ENCODE data around the gene SEC22C. TPM values are rescaled to one million over a fixed set of nuclear protein-coding genes. Genes with fewer than 3 reads are reported as not detected.
A peak's percentile ranks its signal among the peaks of the same experiment; 100 is the strongest.

Gene SEC22C
- total and polyA plus RNA-seq, 2 of the 13 experiments (the other 11 are each of a cell fraction or from before 2014, with no cell fraction given), result 20.0 to 40.0 TPM

- ATAC-seq, result no peak
- ChIA-PET CTCF (ENCODE audit: low intra/inter-chr PET ratio, low total read pairs) (no interaction called here), POLR2A (interaction anchor here (2.2 to 2.7 kb wide), 2 partner anchors 10 kb away, joined by 39 to 76 read pairs; partner anchors contain the start of genes NKTR and SEC22C)
- 64% methylated on average over 4 of the region's 4 CpGs for WGBS (ENCODE audit: low lambda C conversion rate)
- peaks cover 35% of the 10 kb centered on the region for H3K4me1 ChIP-seq (ENCODE audit: insufficient read depth, low read length)
- H3K9ac ChIP-seq (ENCODE audit: insufficient read depth, low read depth, low read length), result peak overlapping the region; percentile 79
- H3K9me3 ChIP-seq (ENCODE audit: low read length), result no peaks in the 10 kb centered on the region
- DNase-seq (ENCODE audit: low spot score), result no peak
- peak; percentile 35; the same call in 1 of the 2 replicates for TF ChIP-seq SAP130 (CRISPR knock-in tag; IDR thresholded peaks at IDR 0.05; ENCODE audit: low read depth)
- TF ChIP-seq CHD2 (IDR thresholded peaks at IDR 0.05; ENCODE audit: low read depth, low read length), result no peak
- peaks cover 0 to 14% of the 10 kb centered on the region in 2 experiments; a peak in 3 of 5 replicates for H3K36me3 ChIP-seq (replicated peaks in 1 of 2; ENCODE audit: control insufficient read depth in 1 of 2, insufficient read depth in 2 of 2, low read length in 2 of 2)
- H2AFZ ChIP-seq (ENCODE audit: low read length), result no peak overlapping the region
- in situ Hi-C loops (cut with HindIII; ENCODE audit: extremely low pct_ligation_motif_present, low pct_unique_long_range_greater_than_20kb), result no loop called here
- peak overlapping the region; percentile 80 to 85 (median 83) for H3K4me3 ChIP-seq (replicated peaks in 1 of 3; ENCODE audit: insufficient read depth in 1 of 3, low read depth in 2 of 3, low read length in 3 of 3)
- H3K79me2 ChIP-seq (ENCODE audit: insufficient read depth, low read length), result peaks cover 22% of the 10 kb centered on the region
- no peaks in the 10 kb centered on the region; a peak in 1 of 5 replicates for H3K27me3 ChIP-seq (ENCODE audit: control insufficient read depth in 1 of 2, insufficient read depth in 2 of 2, low read length in 2 of 2)
- intact Hi-C loops (cut with micrococcal nuclease; ENCODE audit: unreplicated experiment), result no loop called here
- TSS peak; percentile 56 for BruUV-seq (replicated peaks)
- peak overlapping the region; percentile 63 for H3K27ac ChIP-seq (ENCODE audit: extremely low read length, insufficient read depth, low read length)
- FAIRE-seq, result no peak
- H3K4me2 ChIP-seq (ENCODE audit: low read depth, low read length), result peak overlapping the region; percentile 92
- no peaks in the 10 kb centered on the region for H4K20me1 ChIP-seq (ENCODE audit: insufficient read depth, low read length)
Observed at GRCh38 chr3:42591811-42592210, 10.0 kb upstream of the SEC22C start.

DNA sequence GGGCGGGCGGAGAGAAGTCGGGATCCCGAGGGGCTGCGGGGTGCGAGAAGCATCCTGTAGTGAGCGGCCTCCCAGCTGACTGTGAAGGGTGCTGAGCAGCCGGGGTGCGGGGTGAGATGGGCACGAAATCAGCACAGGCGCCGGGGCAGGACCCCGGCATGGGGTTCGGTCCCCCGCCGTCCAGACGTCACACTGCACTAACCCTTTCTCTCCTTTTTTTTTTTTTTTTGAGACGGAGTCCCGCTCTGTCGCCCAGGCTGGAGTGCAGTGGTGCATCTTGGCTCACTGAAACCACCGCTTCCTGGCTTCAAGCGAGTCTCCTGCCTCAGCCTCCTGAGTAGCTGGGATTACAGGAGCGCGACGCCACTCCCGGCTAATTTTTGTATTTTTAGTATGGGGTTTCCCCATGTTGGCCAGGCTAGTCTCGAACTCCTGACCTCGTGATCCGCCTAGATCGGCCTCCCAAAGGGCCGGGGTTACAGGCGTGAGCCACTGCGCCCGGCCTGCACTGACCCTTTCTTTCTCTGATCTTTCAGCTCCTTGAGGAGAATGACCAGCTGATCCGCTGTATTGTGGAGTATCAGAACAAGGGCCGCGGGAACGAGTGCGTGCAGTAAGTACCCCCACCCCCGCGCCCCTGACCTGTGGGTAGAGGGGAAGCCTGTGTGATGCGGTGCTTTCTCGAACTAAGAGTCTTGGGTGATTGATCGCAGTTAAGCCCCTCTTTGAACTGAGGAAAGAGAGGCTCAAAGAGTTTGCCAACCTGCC, 9.4 kb upstream of the SEC22C start:
- no peaks in the 10 kb centered on the region for H4K20me1 ChIP-seq (ENCODE audit: insufficient read depth, low read length)
- H2AFZ ChIP-seq (ENCODE audit: low read length), result no peak overlapping the region
- H3K27ac ChIP-seq (ENCODE audit: extremely low read length, insufficient read depth, low read length), result peak overlapping the region; percentile 63
- in situ Hi-C loops (cut with HindIII; ENCODE audit: extremely low pct_ligation_motif_present, low pct_unique_long_range_greater_than_20kb), result no loop called here
- peaks cover 22% of the 10 kb centered on the region for H3K79me2 ChIP-seq (ENCODE audit: insufficient read depth, low read length)
- DNase-seq (ENCODE audit: low spot score) (no peak), FAIRE-seq (no peak), ATAC-seq (no peak; the same call in 2 of the 3 replicates)
- H3K9ac ChIP-seq (ENCODE audit: insufficient read depth, low read depth, low read length), result peak overlapping the region; percentile 79
- H3K4me1 ChIP-seq (ENCODE audit: insufficient read depth, low read length), result peaks cover 35% of the 10 kb centered on the region
- H3K4me2 ChIP-seq (ENCODE audit: low read depth, low read length), result peak overlapping the region; percentile 92
- H3K9me3 ChIP-seq (ENCODE audit: low read length), result no peaks in the 10 kb centered on the region
- WGBS (ENCODE audit: low lambda C conversion rate), result 6% methylated on average over 38 of the region's 44 CpGs
- H3K4me3 ChIP-seq (replicated peaks in 1 of 3; ENCODE audit: insufficient read depth in 1 of 3, low read depth in 2 of 3, low read length in 3 of 3), result peak overlapping the region; percentile 80 to 85 (median 83)
- peaks cover 0 to 14% of the 10 kb centered on the region in 2 experiments; a peak in 3 of 5 replicates for H3K36me3 ChIP-seq (replicated peaks in 1 of 2; ENCODE audit: control insufficient read depth in 1 of 2, insufficient read depth in 2 of 2, low read length in 2 of 2)
- BruUV-seq (replicated peaks), result no TSS peak
- CTCF ChIA-PET (ENCODE audit: low intra/inter-chr PET ratio, low total read pairs), result no interaction called here
- POLR2A ChIA-PET, result interaction anchor here (0.6 to 2.7 kb wide), 20 partner anchors 10 to 239 kb away, joined by 3 to 76 read pairs (median 4); partner anchors contain the start of genes HIGD1A, NKTR and SEC22C
- intact Hi-C loops (cut with micrococcal nuclease; ENCODE audit: unreplicated experiment), result loop anchor here (1.0 kb wide), 1 partner anchor 9 kb away; no protein-coding TSS in a partner anchor
- no peaks in the 10 kb centered on the region; a peak in 1 of 5 replicates for H3K27me3 ChIP-seq (ENCODE audit: control insufficient read depth in 1 of 2, insufficient read depth in 2 of 2, low read length in 2 of 2)
- no peak for TF ChIP-seq ZFP62 (CRISPR knock-in tag; IDR thresholded peaks at IDR 0.05)
- no peak for TF ChIP-seq ZFY (CRISPR knock-in tag; IDR thresholded peaks at IDR 0.05)
- TF ChIP-seq SIN3A (IDR thresholded peaks at IDR 0.05; ENCODE audit: borderline replicate concordance, low read depth, low read length), result 0 out of 2 replicates have a peak, but pooled peaks have one; percentile 11
- TF ChIP-seq ARNTL (CRISPR knock-in tag; IDR thresholded peaks at IDR 0.05), result no peak
- TF ChIP-seq ZBTB42 (CRISPR knock-in tag; IDR thresholded peaks at IDR 0.05), result 0 out of 2 replicates have a peak, but pooled peaks have one; percentile 31
- TF ChIP-seq NCOR1 (IDR thresholded peaks at IDR 0.05; ENCODE audit: borderline replicate concordance, low read length), result 0 out of 2 replicates have a peak, but pooled peaks have one; percentile 3
- TF ChIP-seq RAD51 (IDR thresholded peaks at IDR 0.05; ENCODE audit: borderline replicate concordance), result no peak
- TF ChIP-seq PHF8 (CRISPR knock-in tag; IDR thresholded peaks at IDR 0.05), result no peak; the same call in 1 of the 2 replicates
- 0 out of 2 replicates have a peak, but pooled peaks have one; percentile 2 for TF ChIP-seq TOE1 (CRISPR knock-in tag; IDR thresholded peaks at IDR 0.05)
- TF ChIP-seq ARHGAP35 (CRISPR knock-in tag; IDR thresholded peaks at IDR 0.05; ENCODE audit: borderline replicate concordance), result no peak
- no peak for TF ChIP-seq KLF6 (CRISPR knock-in tag; IDR thresholded peaks at IDR 0.05)
- TF ChIP-seq FOSL1 (CRISPR knock-in tag; IDR thresholded peaks at IDR 0.05; ENCODE audit: borderline replicate concordance), result no peak
- no peak for TF ChIP-seq CHD2 (IDR thresholded peaks at IDR 0.05; ENCODE audit: low read depth, low read length)
- TF ChIP-seq SKIL (CRISPR knock-in tag; IDR thresholded peaks at IDR 0.05; ENCODE audit: borderline replicate concordance), result no peak
- no peak for TF ChIP-seq ZNF547 (CRISPR knock-in tag; IDR thresholded peaks at IDR 0.05)

Data from HepG2 (cell line).